GM21528 (cell line): ENCODE results near the gene LIN54.
"Not testable (repeated sequence)": the region's sequence is repeated elsewhere in the genome, so short reads cannot be mapped to it uniquely, and the experiment has no call there.

Source experiments
- ATAC-seq: cut with Tn5 transposase; IDR thresholded peaks from one replicate; pipeline ENCODE4 v1.9.1; 2021; ENCODE audit warnings: mild to moderate bottlenecking, moderate library complexity; ENCODE audit not compliant: unreplicated experiment, low FRiP score

The LIN54 gene

GRCh38 chr4:83012687-83013419, 2.2 kb upstream of the LIN54 start:
- peak; percentile 84 for ATAC-seq

- peak; percentile 25 for ATAC-seq
Measured at GRCh38 chr4:83012200-83012686, 1.6 kb upstream of the LIN54 start.

- ATAC-seq: no peak
Measured at GRCh38 chr4:83011689-83012199, 1.1 kb upstream of the LIN54 start.

- no peak for ATAC-seq
Measured at GRCh38 chr4:83010111-83010521, 507 bp downstream of the LIN54 start.

GRCh38 chr4:83009529-83009928, 1.1 kb downstream of the LIN54 start:
- no peak for ATAC-seq

GRCh38 chr4:83003044-83003791, 7.4 kb downstream of the LIN54 start:
- ATAC-seq: not testable (repeated sequence)

- ATAC-seq: no peak
Measured at GRCh38 chr4:83002329-83002728, 8.3 kb downstream of the LIN54 start.

GRCh38 chr4:82998898-82999297, 11.7 kb downstream of the LIN54 start:
- ATAC-seq: no peak

- no peak for ATAC-seq
Measured at GRCh38 chr4:82994834-82995233, 15.8 kb downstream of the LIN54 start.

GRCh38 chr4:82989575-82990429, 20.8 kb downstream of the LIN54 start:
- ATAC-seq: peak; percentile 94

- no peak for ATAC-seq
Measured at GRCh38 chr4:82988323-82988832, 22.2 kb downstream of the LIN54 start.

- not testable (repeated sequence) for ATAC-seq
Measured at GRCh38 chr4:82987519-82987918, 23.1 kb downstream of the LIN54 start.

- no peak for ATAC-seq
Measured at GRCh38 chr4:82984459-82984858, 26.2 kb downstream of the LIN54 start.

GRCh38 chr4:82983444-82983843, 27.2 kb downstream of the LIN54 start:
- no peak for ATAC-seq

GRCh38 chr4:82981138-82981537, 29.5 kb downstream of the LIN54 start:
- no peak for ATAC-seq

- ATAC-seq: no peak
Measured at GRCh38 chr4:82975792-82976191, 34.8 kb downstream of the LIN54 start.

GRCh38 chr4:82969414-82969813, 41.2 kb downstream of the LIN54 start:
- no peak for ATAC-seq

GRCh38 chr4:82968972-82969371, 41.7 kb downstream of the LIN54 start:
- no peak for ATAC-seq

GRCh38 chr4:82965763-82966162, 44.9 kb downstream of the LIN54 start:
- no peak for ATAC-seq

GRCh38 chr4:82957045-82957444, 53.6 kb downstream of the LIN54 start:
- ATAC-seq: no peak
